ENCODE results near the gene RABGEF1.
"Not testable (repeated sequence)": the region's sequence is repeated elsewhere in the genome, so short reads cannot be mapped to it uniquely, and the experiment has no call there.

Gene RABGEF1

DNA sequence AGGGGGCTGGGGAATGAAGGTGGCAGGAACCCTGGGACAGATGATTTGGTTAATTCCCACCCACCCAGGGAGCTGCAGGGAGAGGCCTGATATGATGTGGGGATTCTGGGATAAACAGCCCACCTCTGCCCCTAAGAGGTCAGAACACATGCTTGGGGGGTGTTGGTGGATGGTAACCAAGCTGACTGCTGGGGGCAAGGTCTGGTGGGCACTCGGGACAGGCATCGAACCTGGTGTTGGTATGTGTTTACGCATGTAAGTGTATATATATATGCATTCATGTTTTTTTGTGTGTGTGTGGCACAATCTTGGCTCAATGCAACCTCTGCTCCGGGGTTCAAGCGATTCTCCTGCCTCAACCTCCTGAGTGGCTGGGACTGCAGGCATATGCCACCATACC, 99.8 kb downstream of the RABGEF1 start:
- DNase-seq, result peak in 2 of 10 donors; percentile 31 to 34
- intact Hi-C loops (cut with DNase I), result loop anchor here (5.0 to 10.0 kb wide), 3 partner anchors 82 to 203 kb away; partner anchors contain the start of genes RABGEF1 and TMEM248

DNA sequence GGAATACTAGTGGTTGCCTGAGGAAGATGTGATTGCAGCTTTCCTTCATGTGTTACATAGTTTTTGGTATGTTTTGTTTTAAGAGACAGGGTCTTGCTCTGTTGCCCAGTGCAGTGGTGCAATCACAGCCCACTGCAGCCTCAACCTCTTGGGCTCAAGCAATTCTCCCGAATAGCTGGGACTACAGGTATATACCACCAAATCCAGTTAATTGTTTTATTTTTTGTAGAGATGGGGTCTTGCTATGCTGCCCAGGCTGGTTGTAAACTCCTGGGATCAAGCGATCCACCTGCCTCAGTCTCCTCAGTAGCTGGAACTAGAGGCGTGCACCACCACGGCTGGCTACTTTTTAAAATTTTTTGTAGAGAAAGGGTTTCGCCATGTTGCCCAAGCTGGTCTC, 101.4 kb downstream of the RABGEF1 start:
- intact Hi-C loops (cut with DNase I), result loop anchor here (5.0 to 10.0 kb wide), 3 partner anchors 80 to 205 kb away; partner anchors contain the start of genes RABGEF1 and TMEM248
- peak in 2 of 10 donors; percentile 6 to 26 for DNase-seq

DNA sequence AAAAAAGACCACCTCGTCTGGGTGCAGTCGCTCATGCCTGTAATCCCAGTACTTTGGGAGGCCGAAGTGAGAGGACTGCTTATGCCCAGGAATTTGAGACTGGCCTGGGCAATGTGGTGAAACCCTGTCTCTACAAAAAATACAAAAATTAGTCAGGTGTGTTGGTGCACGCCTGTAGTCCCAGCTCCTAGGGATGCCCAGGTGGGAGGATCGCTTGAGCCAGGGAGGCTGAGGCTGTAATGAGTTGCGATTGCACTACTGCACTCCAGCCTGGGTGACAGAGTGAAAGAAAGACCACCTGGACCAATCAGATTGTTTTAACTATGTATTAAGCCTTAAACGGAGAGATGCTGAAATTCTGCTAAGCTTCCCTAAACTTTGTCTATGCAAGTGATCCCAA, 103.0 kb downstream of the RABGEF1 start:
- intact Hi-C loops (cut with DNase I), result loop anchor here (5.0 to 10.0 kb wide), 3 partner anchors 79 to 206 kb away; partner anchors contain the start of genes RABGEF1 and TMEM248
- peak in 2 of 10 donors; percentile 22 to 47 for DNase-seq

DNA sequence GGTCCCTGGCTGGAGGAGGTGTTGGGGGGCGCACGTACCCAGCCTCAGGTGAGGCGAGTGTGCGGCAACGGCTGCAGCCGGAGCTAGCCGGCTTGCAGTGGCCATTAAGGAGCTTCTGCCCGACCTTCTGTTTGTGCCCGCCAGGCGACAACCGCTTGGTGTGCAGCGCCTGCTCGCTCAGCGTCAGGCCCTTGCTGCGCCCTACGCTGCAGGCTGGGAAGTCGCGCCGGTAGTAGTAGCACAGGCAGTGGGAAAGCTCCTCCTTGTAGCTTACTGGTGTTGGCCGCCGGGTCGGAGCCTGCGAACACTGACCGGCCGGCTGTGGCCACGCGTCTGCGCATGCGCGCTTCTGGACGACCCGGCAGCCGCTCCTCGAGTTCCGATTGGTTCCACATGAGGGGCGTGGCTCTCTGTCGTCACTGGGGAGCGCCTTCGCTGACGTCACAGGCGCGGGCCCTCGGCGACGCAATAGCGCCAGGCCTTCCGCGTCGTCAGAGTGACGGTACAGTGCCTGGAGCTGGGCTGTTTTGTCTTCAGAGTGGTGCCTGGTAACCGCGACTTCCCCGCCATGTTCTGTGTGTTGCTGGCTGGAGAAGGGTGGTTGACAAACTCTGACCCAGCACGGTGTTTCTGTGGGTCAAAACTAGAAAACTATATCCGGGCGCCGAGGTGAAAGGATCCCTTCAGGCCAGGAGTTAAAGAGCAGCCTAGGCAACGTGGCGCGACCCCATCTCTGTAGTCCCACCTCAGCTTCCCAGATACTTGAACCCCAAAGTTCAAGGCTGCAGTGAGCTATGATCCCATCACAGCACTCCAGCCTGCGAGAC, 104.2 kb downstream of the RABGEF1 start:
- intact Hi-C loops (cut with DNase I), result loop anchor here (5.0 to 10.0 kb wide), 3 partner anchors 78 to 207 kb away; partner anchors contain the start of genes RABGEF1 and TMEM248
- DNase-seq, result peak; percentile 95 to 100 (median 98)

DNA sequence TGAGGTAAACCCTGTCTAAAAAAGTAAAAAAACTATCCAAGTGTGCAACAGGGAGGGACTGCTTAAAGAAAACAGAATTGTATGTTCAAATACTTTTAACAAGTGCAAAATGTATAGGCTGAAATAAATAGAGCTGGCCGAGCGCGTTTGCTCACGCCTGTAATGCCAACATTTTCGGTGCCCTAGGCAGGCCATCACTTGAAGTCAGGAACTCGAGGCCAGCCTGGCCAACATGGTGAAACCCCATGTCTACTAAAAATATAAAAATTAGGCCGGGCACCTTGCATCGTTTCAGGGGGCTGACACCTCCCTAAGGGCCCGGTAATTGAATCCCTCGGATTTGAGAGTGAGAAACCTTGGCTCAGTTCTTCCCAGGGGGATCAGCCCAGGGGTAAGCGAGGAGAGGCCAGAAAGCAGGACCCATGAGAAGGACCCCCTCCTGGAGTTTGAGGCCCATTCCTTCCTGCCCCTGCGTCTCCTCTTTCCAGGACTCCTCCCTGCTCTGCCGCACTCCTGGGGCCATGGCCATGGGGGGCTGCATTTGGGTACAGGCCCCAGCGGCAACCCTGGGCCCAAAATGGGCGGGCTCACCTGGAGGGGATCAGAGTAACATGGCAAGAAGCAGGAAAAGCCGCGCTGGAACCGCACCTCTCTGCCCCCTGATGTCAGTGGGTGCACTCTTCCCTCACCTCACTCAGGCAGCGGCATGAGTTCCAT, 105.0 kb downstream of the RABGEF1 start:
- intact Hi-C loops (cut with DNase I), result loop anchor here (10.0 kb wide), 1 partner anchor 101 kb away; the partner anchor contains the start of gene RABGEF1
- DNase-seq, result peak in 2 of 10 donors; percentile 73 to 81

DNA sequence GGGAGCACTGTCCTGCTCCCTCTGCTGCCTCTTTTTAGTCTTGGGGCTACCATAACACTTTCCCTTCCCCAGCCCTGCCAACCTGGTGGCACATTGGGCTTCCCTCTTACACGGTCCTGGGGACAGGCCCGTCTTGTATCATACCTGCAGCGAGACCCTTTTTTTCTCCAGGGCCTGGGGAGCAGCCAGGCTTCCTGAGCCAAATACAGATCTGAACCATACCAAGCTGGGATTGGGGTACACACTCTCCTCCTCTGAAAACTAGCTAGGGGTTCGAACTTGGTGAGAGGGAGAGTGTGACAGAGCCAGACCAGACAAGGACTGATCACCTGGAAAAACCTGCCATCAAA, 105.5 kb downstream of the RABGEF1 start:
- intact Hi-C loops (cut with DNase I), result loop anchor here (10.0 kb wide), 1 partner anchor 101 kb away; the partner anchor contains the start of gene RABGEF1
- DNase-seq, result peak in 1 of 10 donors; percentile 58

DNA sequence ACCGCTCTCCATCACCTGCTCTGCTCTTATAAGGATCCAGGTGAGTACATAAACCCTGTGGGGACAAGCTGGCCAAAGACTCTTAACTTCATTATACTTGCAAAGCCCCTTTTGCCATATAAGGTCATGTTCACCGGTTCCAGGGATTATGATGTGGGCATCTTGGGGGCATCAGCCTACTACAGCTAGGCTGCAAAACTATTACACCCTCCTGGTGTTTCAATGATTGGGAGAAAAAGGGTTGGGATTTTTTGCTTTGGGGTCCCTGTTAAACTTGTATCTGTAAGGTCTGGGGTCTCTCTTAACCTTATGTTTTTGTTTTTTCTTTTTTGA, 107.0 kb downstream of the RABGEF1 start:
- intact Hi-C loops (cut with DNase I), result loop anchor here (10.0 kb wide), 1 partner anchor 103 kb away; the partner anchor contains the start of gene RABGEF1
- DNase-seq, result not testable (repeated sequence)

DNA sequence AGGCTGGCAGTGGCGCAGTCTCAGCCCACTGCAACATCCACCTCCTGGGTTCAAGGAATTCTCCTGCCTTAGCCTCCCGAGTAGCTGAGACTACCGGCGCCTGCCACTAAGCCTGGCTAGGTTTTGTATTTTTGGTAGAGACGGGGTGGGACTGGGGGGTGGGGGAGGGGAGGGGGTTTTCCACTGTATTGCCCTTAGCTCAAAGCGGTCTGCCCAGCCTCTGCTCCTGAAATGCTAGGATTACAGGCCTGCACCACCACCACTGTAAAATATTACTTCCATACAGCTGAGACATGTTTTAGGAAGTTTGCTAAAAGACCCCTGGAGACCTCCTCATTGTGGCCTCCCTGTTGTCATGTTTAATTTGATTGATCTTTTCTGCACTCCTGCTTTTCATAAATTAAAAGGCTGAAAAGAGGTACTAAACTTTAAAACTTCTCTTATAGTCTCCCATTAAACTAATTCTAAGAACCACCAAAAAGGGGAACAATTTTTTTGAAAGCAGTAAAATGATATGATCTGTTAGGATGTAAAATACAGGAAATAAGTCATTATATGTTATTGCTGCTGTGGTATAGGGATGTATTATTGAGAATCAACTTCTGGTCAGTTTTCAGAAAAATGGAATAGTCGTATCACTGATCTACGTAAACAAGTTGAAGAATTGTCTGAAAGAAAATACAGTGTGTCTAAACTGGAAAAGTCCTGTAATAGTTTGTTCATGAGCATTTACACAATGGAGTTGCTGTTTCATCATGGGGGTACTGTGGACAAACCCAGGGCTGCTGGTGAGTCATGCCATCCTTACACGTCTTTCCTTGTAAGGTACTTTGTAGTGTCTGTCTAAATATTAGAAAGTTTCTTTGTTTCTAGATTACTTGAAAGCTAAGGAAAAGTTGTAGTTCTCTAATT, 107.6 kb downstream of the RABGEF1 start:
- intact Hi-C loops (cut with DNase I), result loop anchor here (10.0 kb wide), 1 partner anchor 103 kb away; the partner anchor contains the start of gene RABGEF1
- DNase-seq, result peak in 2 of 10 donors; percentile 17 to 39

DNA sequence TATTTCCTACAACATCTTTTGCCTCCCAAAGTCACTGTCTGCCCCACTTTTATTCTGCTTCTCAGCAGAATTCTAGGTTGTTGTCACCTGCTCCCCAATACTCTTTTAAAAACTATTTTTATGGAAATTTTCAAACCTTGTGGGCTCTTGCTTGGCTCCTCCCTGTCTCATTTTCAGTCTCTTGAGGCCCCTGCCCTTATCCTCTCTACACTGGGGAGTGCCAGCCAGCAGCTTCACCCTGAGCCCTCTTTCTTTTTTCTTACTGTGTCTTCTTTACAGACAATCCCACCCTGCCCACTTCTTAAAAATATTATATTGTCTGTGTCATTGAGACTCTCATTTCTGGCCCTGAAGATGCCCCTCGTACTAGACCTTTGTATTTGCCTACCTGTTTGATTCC, 118.8 kb downstream of the RABGEF1 start:
- intact Hi-C loops (cut with DNase I), result no loop called here
- DNase-seq, result peak in 1 of 10 donors; percentile 12

DNA sequence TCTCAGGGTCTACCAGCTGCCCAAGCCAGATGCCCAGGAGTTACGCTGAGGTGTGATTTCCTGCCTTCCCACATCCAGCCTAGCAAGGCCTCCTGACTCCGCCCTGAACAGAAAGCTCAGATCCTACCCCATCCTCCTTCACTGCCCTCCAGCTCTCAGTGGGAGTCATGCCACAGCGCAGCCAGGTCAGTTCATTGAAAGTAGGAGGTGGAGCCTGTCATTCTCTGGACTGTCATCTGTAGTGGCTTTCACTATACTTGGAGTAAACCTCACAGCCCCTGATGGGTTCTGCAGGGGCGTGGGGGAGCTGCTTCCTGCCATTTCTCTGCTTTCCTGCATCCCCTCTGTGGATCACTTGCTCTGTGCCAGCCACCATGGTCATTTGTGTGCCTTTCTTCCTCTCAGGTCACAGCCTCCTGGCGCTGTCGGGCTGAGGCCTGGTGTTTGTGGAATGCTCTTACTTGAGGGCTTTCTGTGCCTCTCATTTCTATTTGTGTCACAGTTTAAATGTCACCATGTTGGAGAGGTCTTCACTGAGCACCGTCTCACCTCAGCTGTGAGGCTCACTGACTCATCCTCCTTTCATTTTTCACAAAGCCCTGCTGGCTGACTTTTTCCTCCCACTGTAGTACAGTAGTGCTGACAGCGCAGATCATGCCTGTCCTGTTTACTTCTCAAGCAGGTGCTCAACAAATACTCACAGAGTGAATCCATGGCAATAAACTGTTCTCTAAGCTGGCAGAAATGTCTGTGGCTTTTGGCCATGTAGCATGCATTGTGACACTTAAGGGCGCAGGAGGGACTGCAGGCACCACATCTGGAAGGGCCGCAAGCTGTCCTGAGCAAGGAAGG, 119.5 kb downstream of the RABGEF1 start:
- intact Hi-C loops (cut with DNase I), result no loop called here
- peak in 1 of 10 donors; percentile 57 for DNase-seq

DNA sequence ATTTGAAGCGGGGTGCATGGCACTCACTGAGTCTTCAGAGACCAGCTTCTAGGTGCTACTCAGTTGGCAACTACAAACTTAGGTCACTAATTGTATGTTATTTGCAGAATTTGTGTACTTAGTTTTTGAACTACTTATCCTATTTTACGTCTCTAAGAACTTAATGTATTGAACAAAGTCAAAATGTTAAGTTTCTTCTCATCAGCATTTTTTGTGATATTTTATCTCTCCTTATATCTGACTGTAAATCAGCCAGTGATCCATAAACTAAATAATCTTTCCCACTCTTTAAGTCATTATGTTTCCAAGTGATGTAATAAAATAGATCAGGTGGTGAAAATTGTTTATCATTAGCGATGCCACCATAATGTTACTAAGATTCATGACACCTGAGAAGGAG, 120.2 kb downstream of the RABGEF1 start:
- intact Hi-C loops (cut with DNase I), result no loop called here
- no peak for DNase-seq

Measured in posterior cingulate gyrus (tissue), 11 donors.